B cell (primary cell): ENCODE measurements around the gene NTM. TPM values are rescaled to one million over a fixed set of nuclear protein-coding genes. Genes with fewer than 3 reads are reported as not detected.

ENCODE experiments used
- ATAC-seq: fragments of 200-7000 bp; cut with Tn5 transposase; one replicate; pipeline ENCODE4 v1.10.0; 2021; ENCODE audit warnings: low read depth, mild to moderate bottlenecking, moderate number of reproducible peaks, moderate library complexity
- CTCF ChIA-PET: fragments of 350-600 bp; sonication (Branson Sonifier 250); formaldehyde crosslinking; loops from one replicate; lab custom pipeline; 2021; ENCODE audit warnings: antibody characterized with exemption, inconsistent platforms; lab: Charles Lee
- POLR2A ChIA-PET: fragments of 350-600 bp; sonication (Branson Sonifier 250); formaldehyde crosslinking; loops from one replicate; lab custom pipeline; 2021; ENCODE audit warnings: antibody characterized with exemption; lab: Charles Lee
- DNase-seq: peaks from one replicate; pipeline ENCODE4 v3.0.0; 2013
- H2AFZ ChIP-seq: 2 replicates; pipeline ENCODE4 v1.6.1; 2012; ENCODE audit warnings: mild to moderate bottlenecking, low read depth, low read length; ENCODE audit not compliant: insufficient read depth, poor library complexity, severe bottlenecking
- H3K27ac ChIP-seq, 2 donors: 1 replicate in 1 of 2; 2 replicates in 1 of 2; pipeline ENCODE4 v1.5.1; 2012 to 2013; ENCODE audit warnings: low read length in 2 of 2, mild to moderate bottlenecking in 2 of 2, moderate library complexity in 1 of 2
- H3K27me3 ChIP-seq, 4 experiments: fragments of 200-600 bp in 1 of 4; sonication (generic) in 1 of 4; replicated peaks in 1 of 4; 1 replicate in 2 of 4; 2 replicates in 2 of 4; pipeline versions ENCODE4 v1.6.1 to v1.7.0; 2013 to 2016; ENCODE audit warnings: low read length in 3 of 4, mild to moderate bottlenecking in 2 of 4, mixed read lengths in 1 of 4, moderate library complexity in 1 of 4; ENCODE audit not compliant: insufficient read depth in 4 of 4, control insufficient read depth in 3 of 4; ENCODE audit errors: control extremely low read depth in 1 of 4
- H3K36me3 ChIP-seq, 2 experiments: replicated peaks in 1 of 2; 1 replicate in 1 of 2; 2 replicates in 1 of 2; pipeline versions ENCODE4 v1.6.1 to v1.7.1; 2013; ENCODE audit warnings: low read length in 1 of 2; ENCODE audit not compliant: insufficient read depth in 2 of 2, control insufficient read depth in 1 of 2; ENCODE audit errors: control extremely low read depth in 1 of 2, extremely low read depth in 1 of 2
- H3K4me1 ChIP-seq, 2 donors: fragments of 200-600 bp in 1 of 2; sonication (generic) in 1 of 2; 1 replicate in 1 of 2; 2 replicates in 1 of 2; pipeline versions ENCODE4 v1.5.1 to v1.6.1; 2013 to 2017; ENCODE audit warnings: low read length in 2 of 2; ENCODE audit not compliant: control insufficient read depth in 2 of 2, insufficient read depth in 2 of 2
- H3K4me2 ChIP-seq: replicated peaks from 2 replicates; pipeline ENCODE3; 2012; ENCODE audit warnings: mild to moderate bottlenecking, low read depth, low read length; ENCODE audit not compliant: poor library complexity, severe bottlenecking
- H3K4me3 ChIP-seq, 5 experiments: fragments of 200-600 bp in 1 of 5; sonication (generic) in 1 of 5; 1 replicate in 3 of 5; 2 replicates in 2 of 5; pipeline versions ENCODE4 v1.5.1 to v1.7.0; 2011 to 2016; ENCODE audit warnings: low read length in 4 of 5, mild to moderate bottlenecking in 4 of 5, low read depth in 2 of 5, control low read depth in 1 of 5, moderate library complexity in 1 of 5; ENCODE audit not compliant: insufficient read depth in 1 of 5; ENCODE audit errors: control extremely low read depth in 1 of 5, extremely low read depth in 1 of 5
- H3K79me2 ChIP-seq: fragments of 200-600 bp; sonication (generic); one replicate; pipeline ENCODE4 v1.6.0; 2016; ENCODE audit warnings: low read length; ENCODE audit not compliant: control insufficient read depth, insufficient read depth
- H3K9ac ChIP-seq: fragments of 200-600 bp; sonication (generic); 2 replicates; pipeline ENCODE4 v1.6.1; 2017; ENCODE audit warnings: mild to moderate bottlenecking, low read length, moderate library complexity
- H3K9me3 ChIP-seq, 3 donors: one replicate each; pipeline versions ENCODE4 v1.6.1 to v1.7.1; 2013; ENCODE audit warnings: low read length in 2 of 3; ENCODE audit not compliant: control insufficient read depth in 2 of 3, insufficient read depth in 1 of 3; ENCODE audit errors: control extremely low read depth in 1 of 3
- H4K20me1 ChIP-seq: 2 replicates; pipeline ENCODE4 v1.6.0; 2012; ENCODE audit warnings: mild to moderate bottlenecking, low read length; ENCODE audit not compliant: insufficient read depth, control insufficient read depth, poor library complexity, severe bottlenecking
- H3K27ac Mint-ChIP-seq: one replicate; pipeline ENCODE4 v1.8.0; 2021; ENCODE audit warnings: mixed read lengths
- H3K27me3 Mint-ChIP-seq: one replicate; pipeline ENCODE4 v1.8.0; 2021; ENCODE audit warnings: mixed read lengths
- H3K4me1 Mint-ChIP-seq: one replicate; pipeline ENCODE4 v1.8.0; 2021; ENCODE audit warnings: mixed read lengths
- H3K4me3 Mint-ChIP-seq: one replicate; pipeline ENCODE4 v1.8.0; 2021; ENCODE audit warnings: mixed read lengths
- H3K9me3 Mint-ChIP-seq: one replicate; pipeline ENCODE4 v1.8.0; 2022; ENCODE audit warnings: mixed read lengths; ENCODE audit not compliant: insufficient read depth
- CTCF ChIP-seq: fragments of 200-600 bp; IDR thresholded peaks from one replicate; pipeline ENCODE4 v1.8.0; 2022; ENCODE audit warnings: antibody characterized with exemption, mild to moderate bottlenecking
- EZH2 ChIP-seq: IDR thresholded peaks from 2 replicates; pipeline ENCODE4 v1.6.1; 2012; ENCODE audit warnings: borderline replicate concordance, low read depth, mild to moderate bottlenecking, moderate library complexity, low read length; ENCODE audit not compliant: insufficient read depth, poor library complexity, severe bottlenecking
- whole genome bisulfite sequencing: methylation state at CpG from one replicate; pipeline ENCODE4 v1.1.5; 2013; ENCODE audit warnings: missing lambda C conversion rate; ENCODE audit not compliant: insufficient coverage; 5-methylcytosine and 5-hydroxymethylcytosine counted together
- intact Hi-C: fragments of 100-400 bp; cut with micrococcal nuclease; formaldehyde crosslinking; loops from one replicate; pipeline ENCODE4 v1.10.0; 2022
- polyA plus RNA-seq: library from polyadenylated mRNA; depleted of rRNA; stranded (reverse); fragments of >200 nt; gene quantifications from 2 replicates; pipeline ENCODE4 v1.2.3, GENCODE V29; 2012
- total RNA-seq, 2 donors: library from RNA; stranded (reverse); fragments of 120-200 nt in 1 of 2; gene quantifications; 1 replicate in 1 of 2; 2 replicates in 1 of 2; pipeline versions ENCODE4 v1.2.3 to v1.2.4, GENCODE V29; 2013 to 2022

Gene NTM
- total and polyA plus RNA-seq, 2 donors (not counting 1 experiment from before 2014, with no cell fraction given) = not detected

DNA sequence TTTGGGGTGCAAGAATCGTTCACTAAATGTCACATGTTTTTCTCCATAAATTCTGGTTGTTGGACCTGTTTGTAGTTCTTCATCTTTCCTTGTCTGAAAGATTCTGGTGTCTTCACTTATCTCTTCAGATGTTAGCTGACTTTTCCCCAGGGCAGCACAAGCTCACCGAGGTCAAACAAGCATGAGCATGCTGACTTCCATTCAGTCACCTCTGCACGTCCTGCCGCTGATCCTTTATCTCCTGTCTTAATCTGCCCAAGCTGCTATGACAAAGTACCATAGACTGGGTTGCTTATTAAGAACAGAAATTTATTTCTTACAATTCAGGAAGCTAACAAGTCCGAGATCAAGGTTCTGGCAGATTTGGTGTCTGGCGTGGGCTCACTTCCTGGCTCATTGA, 800.6 kb downstream of the NTM start:
- Histone ChIP-seq H3K4me2 (no peak overlapping the region), H3K9ac (no peak overlapping the region), H3K36me3 (no peaks in the 10 kb centered on the region), H4K20me1 (no peaks in the 10 kb centered on the region), H3K4me3 (no peak overlapping the region), H2AFZ (no peak overlapping the region), H3K4me1 (no peaks in the 10 kb centered on the region), H3K9me3 (no peaks in the 10 kb centered on the region), H3K27ac (no peak overlapping the region), H3K27me3 (no peaks in the 10 kb centered on the region), H3K79me2 (no peaks in the 10 kb centered on the region)
- POLR2A ChIA-PET = no interaction called here
- TF ChIP-seq CTCF (no peak), EZH2 (no peak)
- CTCF ChIA-PET = no interaction called here
- no peaks in the 10 kb centered on the region for H3K27me3 Mint-ChIP-seq
- H3K27ac Mint-ChIP-seq = no peak overlapping the region
- H3K4me3 Mint-ChIP-seq = no peak overlapping the region
- H3K4me1 Mint-ChIP-seq = no peaks in the 10 kb centered on the region
- WGBS = no CpG with 5 or more reads among the region's 6 CpGs
- DNase-seq (no peak), ATAC-seq (no peak)
- intact Hi-C loops = no loop called here
- peaks cover 3% of the 10 kb centered on the region for H3K9me3 Mint-ChIP-seq

DNA sequence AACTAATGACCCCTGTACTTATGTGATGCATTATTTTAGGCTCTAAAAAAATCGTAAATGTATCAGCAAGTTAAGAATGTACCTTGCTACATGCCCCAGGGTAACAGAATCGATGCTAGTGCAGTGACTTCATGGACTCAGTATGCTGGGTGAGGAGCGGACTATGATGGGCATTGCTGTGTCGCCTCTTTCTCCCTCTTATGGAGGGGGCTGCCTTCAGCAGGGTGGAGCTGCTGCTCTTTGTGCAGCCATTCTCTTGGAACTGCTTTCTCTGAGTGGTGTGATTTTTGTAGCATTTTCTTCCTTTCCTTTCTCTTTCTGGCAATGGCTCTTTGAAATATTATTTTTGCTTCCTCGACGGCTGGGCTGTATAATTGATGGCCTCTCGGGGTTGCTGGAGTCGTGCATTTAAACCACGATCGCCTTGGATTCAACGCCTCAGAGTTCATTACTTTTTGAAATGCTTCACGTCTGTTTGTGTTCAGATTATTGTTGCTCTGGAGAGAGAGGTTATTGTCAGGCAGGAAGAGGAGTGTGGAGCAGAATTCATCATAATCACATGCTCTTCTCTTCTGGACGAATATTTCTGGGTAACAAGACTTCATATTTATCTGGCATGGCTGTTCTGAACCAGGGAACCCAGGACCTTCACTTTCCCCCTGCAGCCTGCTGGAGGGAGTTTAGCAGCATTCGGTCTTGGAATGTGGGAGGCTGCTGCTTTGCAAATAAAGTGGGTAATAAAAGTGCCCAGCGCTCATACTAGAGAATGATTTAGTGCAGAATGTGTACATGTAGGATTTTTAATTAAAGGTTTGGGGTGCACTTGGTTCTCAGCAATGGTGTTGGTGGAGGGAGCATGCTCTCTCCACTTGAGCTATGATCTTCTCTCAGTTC, 804.2 kb downstream of the NTM start:
- Histone ChIP-seq H3K79me2 (no peaks in the 10 kb centered on the region), H3K4me3 (no peak overlapping the region), H3K27ac (no peak overlapping the region), H3K4me2 (no peak overlapping the region), H3K4me1 (no peaks in the 10 kb centered on the region), H3K9ac (no peak overlapping the region), H3K9me3 (no peaks in the 10 kb centered on the region), H3K27me3 (no peaks in the 10 kb centered on the region), H2AFZ (no peak overlapping the region), H4K20me1 (no peaks in the 10 kb centered on the region), H3K36me3 (no peaks in the 10 kb centered on the region)
- Mint-ChIP-seq H3K9me3 (peaks cover 3% of the 10 kb centered on the region), H3K27ac (no peak overlapping the region), H3K27me3 (no peaks in the 10 kb centered on the region), H3K4me1 (no peaks in the 10 kb centered on the region), H3K4me3 (no peak overlapping the region)
- intact Hi-C loops = no loop called here
- CTCF ChIA-PET = no interaction called here
- WGBS = 69% methylated on average over 10 of the region's 15 CpGs
- DNase-seq (no peak), ATAC-seq (no peak)
- POLR2A ChIA-PET = no interaction called here
- no peak for TF ChIP-seq CTCF
- TF ChIP-seq EZH2 = no peak
